ENCODE measurements around the gene STX18.

- TF ChIP-seq CTCF (IDR thresholded peaks at IDR 0.05; ENCODE audit: borderline replicate concordance, extremely low read depth, low read length, poor library complexity, severe bottlenecking) (no peak), EZH2 (IDR thresholded peaks at IDR 0.05; ENCODE audit: borderline replicate concordance, low read depth, low read length, severe bottlenecking) (no peak)
Measured at GRCh38 chr4:4583606-4584005, 41.8 kb upstream of the STX18 start.

Data from DND-41 (cell line).